Nasal cavity respiratory epithelium epithelial cell of viscerocranial mucosa (primary cell): Measurements from ENCODE around the gene PIEZO1. TPM values are rescaled to one million over a fixed set of nuclear protein-coding genes. Genes with fewer than 3 reads are reported as not detected.

Experiments
- total RNA-seq: library from RNA; depleted of rRNA; stranded (reverse); fragments of >200 nt; gene quantifications from 2 replicates; pipeline ENCODE4 v1.2.3, GENCODE V29; 2014

The PIEZO1 gene
- total RNA-seq: 120 and 405 TPM in 2 replicates

GRCh38 chr16:88785106-88785924, at the start of gene PIEZO1:
Gene PIEZO1 (minus strand): TSS chr16:88785220. CDS start chr16:88784964, 256 bp downstream.

GRCh38 chr16:88811769-88812512, 26.9 kb upstream of the PIEZO1 start, which contains the start of gene APRT:
Gene APRT (minus strand): TSS chr16:88811928. CDS start chr16:88811899, 29 bp downstream.

GRCh38 chr16:88803264-88803987, 18.4 kb upstream of the PIEZO1 start, which contains the start of gene CDT1:
Gene CDT1 (plus strand): TSS chr16:88803789. CDS start chr16:88803832, 43 bp downstream.

GRCh38 chr16:88706229-88706964, 78.6 kb downstream of the PIEZO1 start, which contains the start of the genes CTU2 and RNF166:
Gene CTU2 (plus strand): TSS chr16:88706503. CDS start chr16:88706531, 28 bp downstream.
Gene RNF166 (minus strand): TSS chr16:88706408. CDS start chr16:88706325, 83 bp downstream.

GRCh38 chr16:88686439-88687253, 98.4 kb downstream of the PIEZO1 start, which contains the start of gene SNAI3:
Gene SNAI3 (minus strand): TSS chr16:88686507. CDS start chr16:88686406, 101 bp downstream.

Other genes starting within 250 kb of the PIEZO1 start
- 15.4 and 23.5 TPM in 2 replicates for gene ZC3H18, start 214.8 kb downstream of the PIEZO1 start, total RNA-seq
- not detected in 2 replicates for gene IL17C, start 146.6 kb downstream of the PIEZO1 start, total RNA-seq
- 68.4 and 105 TPM in 2 replicates for gene CYBA, start 134.2 kb downstream of the PIEZO1 start, total RNA-seq
- 40.2 and 42.0 TPM in 2 replicates for gene MVD, start 122.1 kb downstream of the PIEZO1 start, total RNA-seq
- under 0.01 TPM in 1 of 2 replicates, not detected in the other for gene SNAI3, start 98.7 kb downstream of the PIEZO1 start, total RNA-seq
- gene RNF166, start 78.8 kb downstream of the PIEZO1 start, total RNA-seq: 7.0 and 9.6 TPM in 2 replicates
- 13.2 and 24.9 TPM in 2 replicates for gene CTU2, start 78.7 kb downstream of the PIEZO1 start, total RNA-seq
- gene CDT1, start 18.6 kb upstream of the PIEZO1 start, total RNA-seq: 0.14 and 1.0 TPM in 2 replicates
- 82.0 and 82.1 TPM in 2 replicates for gene APRT, start 26.7 kb upstream of the PIEZO1 start, total RNA-seq
- 16.4 and 45.8 TPM in 2 replicates for gene GALNS, start 71.7 kb upstream of the PIEZO1 start, total RNA-seq
- gene TRAPPC2L, start 71.9 kb upstream of the PIEZO1 start, total RNA-seq: 31.3 and 45.5 TPM in 2 replicates
- not detected in 2 replicates for gene PABPN1L, start 81.4 kb upstream of the PIEZO1 start, total RNA-seq
- under 0.01 and 1.1 TPM in 2 replicates for gene CBFA2T3, start 192.0 kb upstream of the PIEZO1 start, total RNA-seq